Suppressor macrophage treated with lipopolysaccharide for 1 hour (primary cell): Measurements from ENCODE around the gene CHPF.

Experiments
- DNase-seq, 3 donors: peaks; one replicate each; pipeline ENCODE4 v3.0.0-alpha.2; 2020 to 2022

CHPF gene

GRCh38 chr2:219543596-219544358 is at the start of gene CHPF, which contains the start of gene TMEM198:
TSS of gene CHPF (minus strand) at chr2:219543809. CDS start at chr2:219543538, 271 bp downstream.
TSS of gene TMEM198 (plus strand) at chr2:219544028. CDS start at chr2:219544728, 700 bp downstream.
- peak; percentile 93 to 96 (median 96) for DNase-seq

- no peak for DNase-seq
Observed at GRCh38 chr2:219593154-219593553, 49.5 kb upstream of the CHPF start.

GRCh38 chr2:219592736-219593135 is 49.1 kb upstream of the CHPF start:
- no peak for DNase-seq

- no peak for DNase-seq
Observed at GRCh38 chr2:219591091-219591490, 47.5 kb upstream of the CHPF start.

GRCh38 chr2:219581346-219581745 is 37.7 kb upstream of the CHPF start:
- DNase-seq: no peak

- peak; percentile 41 to 74 (median 71) for DNase-seq
Observed at GRCh38 chr2:219578811-219579613, 35.4 kb upstream of the CHPF start.

- DNase-seq: no peak
Observed at GRCh38 chr2:219576505-219577388, 33.1 kb upstream of the CHPF start.

- no peak for DNase-seq
Observed at GRCh38 chr2:219575566-219576504, 32.2 kb upstream of the CHPF start.

GRCh38 chr2:219574484-219575311 is 31.1 kb upstream of the CHPF start:
- DNase-seq: no peak

GRCh38 chr2:219573166-219573565 is 29.6 kb upstream of the CHPF start:
- DNase-seq: no peak

- no peak for DNase-seq
Observed at GRCh38 chr2:219572237-219573001, 28.8 kb upstream of the CHPF start, which contains the start of gene INHA. TSS of gene INHA (plus strand) at chr2:219572310. CDS start at chr2:219572375, 65 bp downstream.

GRCh38 chr2:219571311-219572236 is 28.0 kb upstream of the CHPF start, which contains the start of gene OBSL1:
TSS of gene OBSL1 (minus strand) at chr2:219571539. CDS start at chr2:219571232, 307 bp downstream.
- peak in 2 of 3 donors; percentile 34 to 48 for DNase-seq

GRCh38 chr2:219570924-219571310 is 27.3 kb upstream of the CHPF start:
- peak in 2 of 3 donors; percentile 17 to 30 for DNase-seq

GRCh38 chr2:219570194-219570923 is 26.8 kb upstream of the CHPF start:
- peak in 1 of 3 donors; percentile 34 for DNase-seq

GRCh38 chr2:219569635-219570034 is 26.0 kb upstream of the CHPF start:
- DNase-seq: no peak

GRCh38 chr2:219569041-219569440 is 25.4 kb upstream of the CHPF start:
- no peak for DNase-seq

GRCh38 chr2:219567791-219568361 is 24.3 kb upstream of the CHPF start:
- DNase-seq: no peak
